ENCODE data around the gene ZNF486. TPM values are rescaled to one million over a fixed set of nuclear protein-coding genes. Genes with fewer than 3 reads are reported as not detected.
A peak's percentile ranks its signal among the peaks of the same experiment; 100 is the strongest.
"Not testable (repeated sequence)": the region's sequence is repeated elsewhere in the genome, so short reads cannot be mapped to it uniquely, and the experiment has no call there.

The ZNF486 gene
- total and polyA plus RNA-seq, 8 donors: 6.4 to 32.9 (median 24.9) TPM

DNA sequence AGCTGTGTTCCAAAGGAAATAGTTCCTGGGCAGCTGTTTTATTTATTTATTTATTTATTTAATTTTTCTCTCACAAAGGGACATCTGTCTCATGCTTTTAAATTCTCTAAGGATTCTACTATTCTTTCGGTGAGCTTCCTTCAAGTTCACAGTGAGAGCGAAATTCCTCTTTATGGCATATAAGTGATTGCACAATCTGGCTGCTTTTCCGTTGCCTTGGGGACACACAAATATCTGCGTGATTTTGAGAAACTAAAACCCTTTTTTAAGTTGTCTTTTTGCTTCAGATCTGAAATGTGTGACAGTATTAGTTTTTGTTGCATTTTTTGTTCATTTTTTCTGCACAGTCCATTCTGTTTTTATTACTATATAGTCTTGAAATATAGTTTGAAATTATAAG, 19.2 kb downstream of the ZNF486 start:
- H3K27me3 ChIP-seq: no peaks in the 10 kb centered on the region
- no peak for ATAC-seq
- no peak overlapping the region for H3K4me3 ChIP-seq
- H3K9me3 ChIP-seq: peaks cover 0 to 21% of the 10 kb centered on the region in 2 donors
- intact Hi-C loops (cut with DNase I): no loop called here
- peak overlapping the region in 1 of 2 donors; percentile 38 for H3K27ac ChIP-seq
- no peak for TF ChIP-seq CTCF (IDR thresholded peaks at IDR 0.05)
- DNase-seq: peak in 2 of 4 donors; percentile 73 to 79
- peaks cover 0 to 50% of the 10 kb centered on the region in 2 donors for H3K36me3 ChIP-seq
- H3K4me1 ChIP-seq: no peaks in the 10 kb centered on the region

DNA sequence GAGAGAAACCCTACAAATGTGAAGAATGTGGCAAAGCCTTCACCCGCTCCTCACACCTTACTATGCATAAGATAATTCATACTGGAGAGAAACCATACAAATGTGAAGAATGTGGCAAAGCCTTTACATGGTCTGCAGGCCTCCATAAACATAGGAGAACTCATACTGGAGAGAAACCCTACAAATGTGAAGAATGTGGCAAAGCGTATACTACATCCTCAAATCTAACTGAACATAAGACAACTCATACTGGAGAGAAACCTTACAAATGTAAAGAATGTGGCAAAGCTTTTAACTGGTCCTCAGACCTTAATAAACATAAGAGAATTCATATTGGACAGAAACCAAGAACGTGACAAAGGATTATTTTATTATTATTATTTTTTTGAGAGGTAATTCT, 30.7 kb downstream of the ZNF486 start:
- ATAC-seq (no peak), DNase-seq (no peak)
- H3K9me3 ChIP-seq: peaks cover 13 to 97% of the 10 kb centered on the region in 2 donors
- intact Hi-C loops (cut with DNase I): no loop called here
- TF ChIP-seq CTCF (IDR thresholded peaks at IDR 0.05): no peak
- no peaks in the 10 kb centered on the region for H3K27me3 ChIP-seq
- no peak overlapping the region for H3K27ac ChIP-seq
- peaks cover 0 to 56% of the 10 kb centered on the region in 2 donors for H3K36me3 ChIP-seq
- H3K4me1 ChIP-seq: no peaks in the 10 kb centered on the region
- H3K4me3 ChIP-seq: no peak overlapping the region

GRCh38 chr19:20209051-20209450, 42.0 kb downstream of the ZNF486 start:
- Histone ChIP-seq H3K27me3 (no peaks in the 10 kb centered on the region), H3K4me3 (no peak overlapping the region), H3K9me3 (peaks cover 0 to 23% of the 10 kb centered on the region in 2 donors), H3K27ac (no peak overlapping the region), H3K36me3 (no peaks in the 10 kb centered on the region), H3K4me1 (no peaks in the 10 kb centered on the region)
- TF ChIP-seq CTCF (IDR thresholded peaks at IDR 0.05): no peak
- intact Hi-C loops (cut with DNase I): no loop called here
- no peak for ATAC-seq
- DNase-seq: no peak

GRCh38 chr19:20214366-20214765, 47.4 kb downstream of the ZNF486 start:
- H3K4me3 ChIP-seq; H3K4me1 ChIP-seq; DNase-seq; H3K36me3 ChIP-seq; H3K27me3 ChIP-seq; H3K27ac ChIP-seq; ATAC-seq; intact Hi-C loops (cut with DNase I): not testable (repeated sequence)
- H3K9me3 ChIP-seq: peaks cover 0 to 23% of the 10 kb centered on the region in 2 donors

DNA sequence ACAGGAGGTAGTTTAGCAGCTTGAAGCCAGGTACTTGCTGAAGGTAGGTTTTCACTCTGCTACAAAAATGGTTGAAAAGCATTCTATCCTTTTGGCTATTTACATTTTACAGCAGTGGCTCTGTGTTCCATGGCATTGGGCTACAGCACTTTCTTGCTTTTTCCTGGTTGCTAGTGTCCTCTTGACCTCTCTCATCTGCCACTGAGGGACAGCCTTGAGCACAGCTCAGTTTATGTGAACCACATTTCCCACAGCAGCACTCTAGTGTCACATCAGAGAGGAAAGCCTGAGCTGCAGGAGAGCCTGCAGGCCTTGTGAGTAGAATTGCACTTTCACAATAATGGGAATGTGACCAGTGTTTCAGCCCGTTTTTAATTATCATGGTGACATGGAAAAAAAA, 54.6 kb downstream of the ZNF486 start:
- intact Hi-C loops (cut with DNase I); H3K4me1 ChIP-seq; H3K27ac ChIP-seq: not testable (repeated sequence)

DNA sequence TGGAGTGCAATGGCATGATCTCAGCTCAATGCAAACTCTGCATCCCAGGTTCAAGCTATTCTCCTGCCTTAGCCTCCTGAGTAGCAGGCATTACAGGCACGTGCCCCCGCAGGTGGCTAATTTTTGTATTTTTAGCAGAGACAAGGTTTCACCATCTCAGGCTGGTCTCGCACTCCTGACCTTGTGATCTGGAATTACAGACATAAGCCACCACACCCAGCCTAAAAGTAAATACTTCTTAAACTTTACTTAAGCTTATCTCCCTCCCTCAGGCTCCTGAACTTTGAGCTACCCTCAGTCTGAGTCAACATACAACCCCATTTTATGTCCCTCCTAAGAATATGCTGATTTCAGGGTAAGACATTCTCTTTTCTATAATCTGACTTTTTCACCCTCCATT, 66.1 kb downstream of the ZNF486 start:
- H3K36me3 ChIP-seq: peaks cover 0 to 5% of the 10 kb centered on the region in 2 donors
- ATAC-seq: peak; percentile 31
- no peak overlapping the region for H3K27ac ChIP-seq
- intact Hi-C loops (cut with DNase I): no loop called here
- no peaks in the 10 kb centered on the region for H3K4me1 ChIP-seq
- DNase-seq: peak in 1 of 4 donors; percentile 24
- H3K4me3 ChIP-seq: no peak overlapping the region
- no peaks in the 10 kb centered on the region for H3K27me3 ChIP-seq
- TF ChIP-seq CTCF (IDR thresholded peaks at IDR 0.05): no peak
- peaks cover 0 to 53% of the 10 kb centered on the region in 2 donors for H3K9me3 ChIP-seq

More for the DNA sequence above, 54.6 kb downstream of the ZNF486 start:
- not testable (repeated sequence) for H3K27me3 ChIP-seq, ATAC-seq, H3K36me3 ChIP-seq, H3K4me3 ChIP-seq, DNase-seq
- H3K9me3 ChIP-seq: peaks cover 0 to 52% of the 10 kb centered on the region in 2 donors

Data from left lung (tissue), 10 donors.